GM19043 (cell line): Measurements from ENCODE around the gene EGR1.
A peak's percentile ranks its signal among the peaks of the same experiment; 100 is the strongest.
"Not testable (repeated sequence)": the region's sequence is repeated elsewhere in the genome, so short reads cannot be mapped to it uniquely, and the experiment has no call there.

Experiments used
- ATAC-seq: cut with Tn5 transposase; IDR thresholded peaks from one replicate; pipeline ENCODE4 v1.9.1; 2021; ENCODE audit warnings: low read depth; ENCODE audit not compliant: unreplicated experiment

EGR1 gene

DNA sequence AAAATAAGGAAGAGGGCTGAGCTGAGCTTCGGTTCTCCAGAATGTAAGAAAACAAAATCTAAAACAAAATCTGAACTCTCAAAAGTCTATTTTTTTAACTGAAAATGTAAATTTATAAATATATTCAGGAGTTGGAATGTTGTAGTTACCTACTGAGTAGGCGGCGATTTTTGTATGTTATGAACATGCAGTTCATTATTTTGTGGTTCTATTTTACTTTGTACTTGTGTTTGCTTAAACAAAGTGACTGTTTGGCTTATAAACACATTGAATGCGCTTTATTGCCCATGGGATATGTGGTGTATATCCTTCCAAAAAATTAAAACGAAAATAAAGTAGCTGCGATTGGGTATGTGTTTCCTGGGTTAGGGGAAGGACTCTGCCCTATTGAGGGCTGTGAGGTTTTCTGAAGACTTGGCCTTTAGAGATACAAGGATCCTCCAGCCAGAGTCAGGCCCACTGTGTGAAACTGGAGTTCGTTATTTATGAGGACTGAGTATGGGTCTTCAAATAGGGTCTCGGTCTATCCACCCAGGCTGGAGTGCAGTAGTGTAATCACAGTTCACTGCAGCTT, 3.8 kb downstream of the EGR1 start:
- no peak for ATAC-seq

DNA sequence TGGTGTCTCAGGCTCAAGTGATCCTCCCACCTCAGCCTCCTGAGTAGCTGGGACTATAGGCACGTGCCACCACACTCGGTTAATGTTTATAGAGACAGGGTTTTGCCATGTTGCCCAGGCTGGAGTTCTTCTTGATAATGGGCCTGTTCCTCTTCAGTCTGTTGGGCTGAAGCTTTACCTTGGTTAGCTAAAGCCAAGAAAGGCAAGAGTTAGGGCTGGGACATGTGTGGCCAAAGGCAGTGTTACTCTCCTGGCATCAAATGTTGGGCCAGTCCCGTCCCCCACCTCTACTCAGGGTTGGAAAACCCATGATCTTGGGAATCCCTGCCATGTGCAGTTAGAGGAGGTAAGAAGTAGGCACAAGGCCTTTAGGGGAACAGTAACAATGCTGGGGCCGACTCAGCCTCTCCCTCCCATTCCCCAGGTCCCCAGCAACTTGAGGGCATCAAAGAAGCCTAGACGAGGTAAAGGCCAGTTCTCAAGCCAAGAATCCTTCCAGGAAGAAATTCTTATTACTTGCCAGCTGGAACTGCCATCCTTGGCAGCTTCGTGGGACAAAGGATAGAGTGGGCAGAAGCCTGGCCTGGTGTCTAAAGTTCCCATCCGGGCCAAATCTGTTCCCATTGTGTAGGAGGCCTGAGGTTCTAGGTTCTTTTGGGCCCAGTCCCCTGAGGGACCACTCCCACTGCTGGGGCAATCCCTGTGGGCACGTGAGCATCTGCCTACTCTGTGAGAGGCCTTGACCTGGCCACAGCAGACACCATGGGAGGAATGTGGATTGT, 4.5 kb downstream of the EGR1 start:
- no peak for ATAC-seq

DNA sequence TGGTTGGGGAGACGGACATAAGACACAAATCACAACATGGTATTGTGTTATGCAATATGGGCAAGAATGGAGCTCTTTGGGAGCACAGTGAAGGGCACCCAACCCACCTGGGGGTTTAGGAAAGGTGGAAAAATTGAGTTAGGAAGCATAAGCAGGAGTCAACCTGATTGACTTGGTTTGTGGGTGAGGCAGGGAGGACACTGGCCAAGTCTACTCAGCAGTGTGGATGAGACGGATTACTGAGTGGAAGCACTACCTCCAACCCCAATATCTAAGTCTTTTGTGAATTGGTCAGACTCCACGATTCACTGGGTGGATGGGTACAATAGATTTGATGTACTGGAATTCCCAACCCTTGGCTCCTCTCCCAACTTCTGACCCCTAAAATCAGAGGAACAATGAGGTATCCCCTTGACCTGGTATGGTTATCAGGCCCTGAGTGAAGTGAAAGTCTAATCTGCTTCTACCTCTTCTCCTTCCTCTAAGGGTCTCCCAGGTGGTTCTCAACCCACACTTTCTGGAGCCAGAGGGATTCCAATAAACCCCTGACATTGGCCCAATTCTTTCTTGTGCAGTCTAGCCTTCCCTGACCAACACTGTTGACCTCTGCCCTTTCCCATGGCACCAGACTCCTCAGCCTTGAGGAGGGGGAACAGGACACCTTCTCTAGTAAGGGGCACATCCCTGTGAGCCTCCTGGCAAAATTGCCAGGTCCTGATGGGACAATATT, 5.2 kb downstream of the EGR1 start:
- no peak for ATAC-seq

DNA sequence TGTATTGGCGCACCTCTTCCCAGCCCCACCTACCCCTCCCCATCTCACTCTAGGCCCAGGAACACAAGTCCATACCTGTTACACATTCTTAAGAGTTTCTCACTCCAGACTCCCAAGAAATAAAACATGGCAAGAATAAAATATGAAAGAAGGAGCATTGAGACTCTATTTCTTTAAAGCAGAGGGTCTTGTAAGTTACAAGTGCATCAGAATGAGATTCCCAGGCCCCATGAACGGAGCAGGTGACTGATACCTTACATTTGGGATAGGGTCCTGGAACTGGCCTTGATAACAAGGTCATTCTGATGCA, 5.7 kb downstream of the EGR1 start:
- no peak for ATAC-seq

DNA sequence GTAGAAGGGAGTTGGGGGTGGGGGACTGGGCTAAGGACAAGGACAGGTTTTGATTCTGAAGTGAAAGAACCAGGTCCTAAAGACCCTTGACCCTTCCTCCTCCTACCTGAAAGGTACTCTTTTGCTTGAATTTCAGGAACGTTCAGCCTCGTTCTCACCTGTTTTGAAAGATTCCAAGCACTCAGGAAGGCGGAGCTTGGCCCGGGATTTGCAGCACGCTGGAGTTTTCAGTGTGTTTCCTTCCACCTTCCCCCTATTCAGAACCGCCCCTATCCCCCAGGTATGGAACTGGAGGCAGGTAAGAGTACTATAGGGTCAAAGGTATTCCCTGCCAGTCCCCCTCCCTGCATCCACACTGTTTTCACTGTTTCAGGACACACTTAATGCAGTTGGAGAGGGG, 7.1 kb downstream of the EGR1 start:
- ATAC-seq = no peak

GRCh38 chr5:138473151-138473550, 7.9 kb downstream of the EGR1 start:
- not testable (repeated sequence) for ATAC-seq

DNA sequence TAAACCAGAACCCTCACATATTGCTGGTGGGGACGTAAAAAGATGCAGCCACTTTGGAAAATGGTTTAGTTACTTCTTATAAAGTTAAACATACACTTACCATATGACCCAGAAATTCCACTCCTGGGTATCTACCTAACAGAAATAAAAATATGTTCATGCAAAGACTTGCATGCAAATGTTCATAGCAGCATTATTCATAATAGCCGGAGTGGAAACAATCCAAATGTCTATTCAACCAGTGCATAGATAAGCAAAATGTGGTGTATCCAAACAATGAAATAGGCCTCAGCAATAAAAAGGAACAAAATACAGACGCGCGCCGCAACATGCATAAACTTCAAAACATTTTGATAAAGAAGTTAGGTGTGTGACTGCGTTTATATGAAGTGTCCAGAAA, 11.6 kb downstream of the EGR1 start:
- ATAC-seq = no peak

DNA sequence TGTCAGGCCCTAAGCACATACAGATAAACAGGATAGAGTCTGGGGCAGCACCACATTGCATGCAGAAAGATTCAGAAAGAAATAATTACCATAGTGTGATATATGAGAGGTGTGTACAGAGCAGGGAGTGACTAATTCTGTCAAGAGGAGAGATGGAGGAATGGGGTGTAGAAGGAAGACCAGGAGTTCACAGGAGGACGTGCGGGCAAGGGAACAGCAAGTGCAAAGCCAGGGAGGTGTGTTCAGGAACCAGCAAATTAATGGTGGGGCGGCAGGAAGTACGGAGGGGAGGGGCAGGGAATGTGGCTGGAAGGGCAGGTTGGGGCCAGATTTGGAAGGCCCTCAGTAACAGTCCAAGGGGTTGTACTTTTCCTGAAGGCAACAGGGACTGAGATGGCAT, 17.4 kb downstream of the EGR1 start:
- no peak for ATAC-seq

GRCh38 chr5:138488481-138488945, 23.2 kb downstream of the EGR1 start:
- ATAC-seq = no peak

DNA sequence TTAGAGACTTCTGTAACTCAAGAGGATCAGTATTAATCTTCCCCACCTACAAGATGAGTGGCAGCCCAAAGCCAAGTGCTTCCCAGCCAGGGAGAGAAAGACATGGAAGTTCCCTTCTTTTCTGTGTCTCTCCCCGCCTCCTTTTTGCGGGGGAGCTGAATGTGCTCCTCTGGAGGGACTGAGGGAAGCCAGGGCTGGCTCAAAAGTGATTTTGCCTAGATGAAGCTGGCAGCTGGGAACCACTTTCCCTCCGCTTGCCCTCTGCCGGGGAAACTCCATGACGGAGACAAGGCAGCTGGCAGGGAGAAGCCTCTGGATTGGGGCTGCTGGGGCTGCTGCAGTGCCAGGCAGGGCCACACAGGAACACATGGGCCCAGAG, 24.4 kb downstream of the EGR1 start:
- no peak for ATAC-seq

GRCh38 chr5:138490648-138491283, 25.5 kb downstream of the EGR1 start:
- no peak for ATAC-seq

GRCh38 chr5:138491284-138491648, 26.0 kb downstream of the EGR1 start:
- no peak for ATAC-seq

- ATAC-seq = peak; percentile 100
Measured at GRCh38 chr5:138491669-138492559, 26.6 kb downstream of the EGR1 start.

DNA sequence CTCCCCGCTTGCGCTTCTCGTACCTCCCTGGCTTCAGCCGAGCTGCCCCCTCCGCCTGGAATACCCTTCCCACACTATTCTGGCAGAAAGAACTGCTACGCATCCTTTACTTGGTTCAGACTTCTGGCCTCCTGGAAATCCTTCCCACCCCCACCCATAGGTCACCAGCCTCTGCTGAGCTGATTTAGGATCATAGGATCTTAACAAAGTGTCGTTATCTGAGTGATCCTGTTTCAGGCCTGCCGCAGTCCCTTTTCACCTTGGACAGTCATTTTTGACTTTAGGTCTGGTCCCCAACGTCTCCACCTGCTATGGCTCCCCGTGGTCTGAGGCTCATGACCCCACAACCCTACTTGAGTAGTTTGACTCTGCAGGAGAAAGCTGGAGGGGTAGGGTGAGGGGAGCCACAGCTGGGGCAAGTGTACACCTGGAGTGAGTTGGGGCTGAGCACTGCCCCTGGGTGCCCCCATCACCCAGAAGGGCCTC, 27.3 kb downstream of the EGR1 start:
- ATAC-seq = no peak

GRCh38 chr5:138495351-138495750, 30.1 kb downstream of the EGR1 start:
- ATAC-seq = no peak

GRCh38 chr5:138498376-138498775, 33.1 kb downstream of the EGR1 start:
- ATAC-seq = no peak

DNA sequence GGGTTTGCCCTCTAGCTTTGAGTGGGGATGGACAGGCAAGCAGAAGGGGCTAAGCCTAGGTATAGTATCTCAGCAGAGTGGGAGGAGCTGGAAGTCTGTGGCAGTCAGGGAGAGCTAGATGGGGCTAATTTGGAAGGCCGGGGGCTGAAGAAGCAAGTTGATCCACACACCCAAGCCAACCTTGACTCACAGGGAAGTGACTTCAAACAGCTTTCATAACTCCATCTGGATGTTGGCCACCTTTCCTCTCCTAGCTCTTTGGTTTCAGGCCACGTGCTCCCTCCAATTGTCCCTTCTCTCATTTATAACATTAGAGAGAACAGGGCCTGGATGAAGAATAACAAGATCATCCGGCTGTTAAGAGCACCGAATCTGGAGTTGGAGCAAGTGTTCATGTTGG, 36.8 kb downstream of the EGR1 start:
- ATAC-seq = no peak

- no peak for ATAC-seq
Measured at GRCh38 chr5:138502521-138502920, 37.2 kb downstream of the EGR1 start.

- peak; percentile 49 for ATAC-seq
Measured at GRCh38 chr5:138503487-138504270, 38.4 kb downstream of the EGR1 start.

DNA sequence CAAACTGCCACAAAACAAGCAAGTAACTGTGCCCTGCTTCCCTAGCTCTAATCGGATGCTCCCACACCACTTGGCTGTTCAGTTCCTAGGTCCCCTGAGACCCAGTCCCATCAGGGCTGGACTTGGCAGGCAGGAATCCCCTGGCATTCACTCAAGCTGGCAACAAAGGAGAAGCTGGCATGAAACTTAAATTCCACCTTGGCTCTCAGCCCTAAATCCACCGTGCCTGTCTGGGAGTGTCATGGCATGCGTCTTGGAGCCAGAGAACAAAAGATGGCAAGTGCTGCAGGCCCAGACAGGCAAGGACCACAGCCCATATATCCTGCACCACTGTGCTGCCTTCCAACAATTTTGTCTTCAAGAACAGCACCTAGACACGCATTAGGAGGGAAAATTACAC, 39.5 kb downstream of the EGR1 start:
- ATAC-seq = no peak
